Endothelial cell (in vitro differentiated cells): ENCODE measurements around the gene ATXN3L. TPM values are rescaled to one million over a fixed set of nuclear protein-coding genes. Genes with fewer than 3 reads are reported as not detected.

ENCODE experiments used
- DNase-seq: peaks from one replicate; pipeline ENCODE4 v3.0.0; 2021; ENCODE audit warnings: low spot score
- H3K27ac Mint-ChIP-seq: one replicate; pipeline ENCODE4 v1.8.0; 2021; ENCODE audit warnings: mixed read lengths, inconsistent platforms; ENCODE audit not compliant: unreplicated experiment
- H3K27me3 Mint-ChIP-seq: one replicate; pipeline ENCODE4 v1.8.0; 2021; ENCODE audit warnings: mild to moderate bottlenecking, moderate library complexity, mixed read lengths, inconsistent platforms; ENCODE audit not compliant: unreplicated experiment
- H3K36me3 Mint-ChIP-seq: one replicate; pipeline ENCODE4 v1.8.0; 2021; ENCODE audit warnings: mild to moderate bottlenecking, low read depth, mixed read lengths, inconsistent platforms; ENCODE audit not compliant: unreplicated experiment
- H3K4me1 Mint-ChIP-seq: one replicate; pipeline ENCODE4 v1.8.0; 2021; ENCODE audit warnings: mild to moderate bottlenecking, mixed read lengths, inconsistent platforms; ENCODE audit not compliant: unreplicated experiment
- H3K4me3 Mint-ChIP-seq: one replicate; pipeline ENCODE4 v1.8.0; 2021; ENCODE audit warnings: mild to moderate bottlenecking, mixed read lengths, inconsistent platforms; ENCODE audit not compliant: unreplicated experiment
- H3K9me3 Mint-ChIP-seq: one replicate; pipeline ENCODE4 v1.8.0; 2021; ENCODE audit warnings: mixed read lengths, inconsistent platforms; ENCODE audit not compliant: unreplicated experiment
- CTCF ChIP-seq: fragments of 200-600 bp; sonication (generic); IDR thresholded peaks from one replicate; pipeline ENCODE4 v1.5.0; 2021; ENCODE audit warnings: antibody characterized with exemption; ENCODE audit not compliant: unreplicated experiment
- total RNA-seq: library from RNA; stranded (reverse); fragmentation: NEBNext Ultra II Directional; extraction: Animal tissue kit (Norgen Biotek cat#: 25700); gene quantifications from one replicate; pipeline ENCODE4 v1.2.1, GENCODE V29; 2021; ENCODE audit not compliant: unreplicated experiment

ATXN3L gene
- total RNA-seq, 1 donor from 2014 or later, result not detected

DNA sequence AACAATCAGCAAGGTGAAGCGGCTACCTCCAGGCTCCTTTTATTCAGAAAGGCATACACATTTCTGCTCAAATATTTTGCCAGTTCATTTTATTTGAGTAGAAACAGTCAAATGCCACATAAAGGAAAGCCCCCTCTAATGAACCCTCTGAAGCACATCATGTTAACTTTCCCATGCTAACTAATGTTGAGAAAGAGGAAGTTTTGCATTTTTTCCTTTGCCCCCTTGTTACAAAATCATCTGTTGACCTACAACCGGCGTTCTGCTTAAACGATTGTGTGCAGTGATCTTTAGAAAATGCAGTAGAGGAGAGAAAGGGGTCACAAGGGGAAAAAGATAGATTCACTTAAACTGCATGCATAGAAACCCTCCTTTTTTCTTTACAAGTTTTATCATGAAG lies 25.2 kb upstream of the ATXN3L start:
- no peak for TF ChIP-seq CTCF
- Mint-ChIP-seq H3K36me3 (no peaks in the 10 kb centered on the region), H3K27ac (no peak overlapping the region), H3K4me3 (no peak overlapping the region), H3K27me3 (no peaks in the 10 kb centered on the region), H3K9me3 (no peaks in the 10 kb centered on the region), H3K4me1 (peaks cover 9% of the 10 kb centered on the region)
- no peak for DNase-seq

DNA sequence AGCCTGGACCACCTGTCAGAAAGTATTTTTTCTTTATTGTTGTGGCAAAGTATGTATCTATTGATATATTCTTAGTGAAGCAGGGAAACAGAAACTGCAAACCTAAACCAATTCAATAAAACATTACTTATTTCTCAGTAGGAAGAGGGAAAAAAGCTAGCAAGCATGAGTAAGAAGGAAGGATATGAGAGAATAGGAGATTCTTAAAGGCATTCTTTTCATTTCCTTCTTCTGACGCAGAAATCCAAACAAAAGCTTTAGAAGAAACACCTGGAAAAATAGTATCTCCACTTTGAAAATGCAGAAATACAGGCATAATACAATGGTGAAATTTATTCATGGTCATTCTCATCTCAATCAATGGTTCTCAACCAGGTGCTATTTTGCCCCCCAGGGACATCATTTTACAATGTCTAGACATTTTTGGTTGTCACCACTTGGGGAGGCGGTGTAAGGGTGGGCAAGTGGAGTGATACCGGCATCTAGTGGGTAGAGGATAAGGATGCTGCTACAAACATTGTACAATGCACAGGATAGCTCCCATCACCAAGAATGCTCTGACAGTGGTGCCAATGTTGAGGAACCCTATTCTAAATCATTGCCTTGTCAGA lies 21.7 kb upstream of the ATXN3L start:
- Mint-ChIP-seq H3K4me1 (peaks cover 9% of the 10 kb centered on the region), H3K36me3 (no peaks in the 10 kb centered on the region), H3K27ac (no peak overlapping the region), H3K27me3 (no peaks in the 10 kb centered on the region), H3K9me3 (no peaks in the 10 kb centered on the region), H3K4me3 (no peak overlapping the region)
- TF ChIP-seq CTCF, result no peak
- no peak for DNase-seq

GRCh38 chrX:13340182-13340791 lies 20.4 kb upstream of the ATXN3L start:
- Mint-ChIP-seq H3K9me3 (no peaks in the 10 kb centered on the region), H3K4me3 (no peak overlapping the region), H3K36me3 (no peaks in the 10 kb centered on the region), H3K4me1 (peaks cover 9% of the 10 kb centered on the region), H3K27me3 (no peaks in the 10 kb centered on the region), H3K27ac (no peak overlapping the region)
- TF ChIP-seq CTCF, result no peak
- DNase-seq, result no peak

DNA sequence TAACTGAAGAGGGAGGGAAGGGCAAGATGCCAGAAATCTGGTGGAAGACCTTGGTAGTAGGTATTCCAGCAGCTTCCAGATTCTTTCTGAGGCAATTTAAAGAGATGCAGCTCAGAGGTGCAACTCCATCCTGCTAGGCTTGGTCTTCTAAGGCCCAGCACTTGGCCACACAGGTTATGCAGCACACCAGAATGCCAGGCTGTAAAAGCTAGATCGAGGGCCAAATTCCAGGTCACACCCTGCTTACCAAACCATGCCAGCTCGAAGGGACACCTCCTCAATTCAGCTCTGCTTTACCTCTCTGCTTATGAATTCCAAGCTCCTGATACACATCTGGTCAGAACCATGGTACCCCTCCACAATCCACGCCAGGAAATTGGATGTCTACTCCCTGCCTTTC lies 19.8 kb upstream of the ATXN3L start:
- Mint-ChIP-seq H3K36me3 (no peaks in the 10 kb centered on the region), H3K9me3 (no peaks in the 10 kb centered on the region), H3K27ac (no peak overlapping the region), H3K4me3 (no peak overlapping the region), H3K4me1 (peaks cover 9% of the 10 kb centered on the region), H3K27me3 (no peaks in the 10 kb centered on the region)
- no peak for TF ChIP-seq CTCF
- DNase-seq, result no peak

- Mint-ChIP-seq H3K27me3 (no peaks in the 10 kb centered on the region), H3K4me1 (peaks cover 9% of the 10 kb centered on the region), H3K4me3 (no peak overlapping the region), H3K27ac (no peak overlapping the region), H3K9me3 (no peaks in the 10 kb centered on the region), H3K36me3 (no peaks in the 10 kb centered on the region)
- DNase-seq, result no peak
- TF ChIP-seq CTCF, result no peak
These were observed 19.2 kb upstream of the ATXN3L start for GRCh38 chrX:13338996-13339515.
